NCI-H1436 treated with DMSO at 0.1 percent for 48 hours (cell line): ENCODE data around the gene ELANE.
"Not testable (repeated sequence)": the region's sequence is repeated elsewhere in the genome, so short reads cannot be mapped to it uniquely, and the experiment has no call there.

ENCODE experiments used
- DNase-seq: peaks from one replicate; lab custom pipeline; 2025; lab: John Stamatoyannopoulos, UW

The ELANE gene

DNA sequence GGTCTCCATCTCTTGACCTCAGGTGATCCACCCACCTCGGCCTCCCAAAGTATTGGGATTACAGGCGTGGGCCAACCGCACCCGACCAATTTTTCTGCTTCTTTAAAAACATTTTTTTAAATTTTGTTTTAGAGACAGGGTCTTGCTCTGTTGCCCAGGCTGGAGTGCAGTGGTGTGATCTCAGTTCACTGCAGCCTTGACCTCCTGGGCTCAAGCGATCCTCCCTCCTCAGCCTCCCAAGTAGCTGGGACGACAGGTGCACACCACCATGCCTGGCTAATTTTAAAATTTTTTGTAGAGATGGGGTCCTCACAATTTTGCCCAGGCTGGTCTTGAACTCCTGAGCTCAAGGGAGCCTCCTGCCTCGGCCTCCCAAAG, 9.3 kb upstream of the ELANE start:
- not testable (repeated sequence) for DNase-seq

DNA sequence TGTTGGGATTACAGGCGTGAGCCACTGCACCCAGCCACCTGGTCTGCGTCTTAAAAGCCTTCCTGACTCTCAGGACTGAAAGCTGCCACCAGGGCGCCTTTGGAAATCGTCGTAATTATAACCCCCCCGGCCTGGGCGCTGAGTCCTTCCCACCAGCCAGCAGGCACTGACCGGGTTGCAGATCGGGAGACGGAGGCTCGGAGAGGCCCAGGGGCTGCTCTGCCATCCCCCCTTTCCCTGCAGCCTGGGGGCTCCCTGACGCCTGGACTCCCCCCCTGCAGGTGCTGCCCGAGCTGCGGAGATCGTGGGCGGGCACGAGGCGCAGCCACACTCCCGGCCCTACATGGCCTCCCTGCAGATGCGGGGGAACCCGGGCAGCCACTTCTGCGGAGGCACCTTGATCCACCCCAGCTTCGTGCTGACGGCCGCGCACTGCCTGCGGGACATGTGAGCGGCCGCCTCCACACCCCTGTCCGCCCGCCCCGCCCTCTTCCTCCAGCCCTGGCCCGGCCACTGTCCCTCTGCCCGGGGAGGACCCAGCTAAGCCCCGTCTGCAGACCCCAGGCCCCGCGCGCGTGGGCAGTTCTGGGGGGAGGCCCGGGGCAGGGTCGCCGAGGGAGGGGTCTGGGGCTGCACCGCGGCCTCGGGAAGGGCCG, 8.8 kb upstream of the ELANE start:
- DNase-seq, result no peak

DNA sequence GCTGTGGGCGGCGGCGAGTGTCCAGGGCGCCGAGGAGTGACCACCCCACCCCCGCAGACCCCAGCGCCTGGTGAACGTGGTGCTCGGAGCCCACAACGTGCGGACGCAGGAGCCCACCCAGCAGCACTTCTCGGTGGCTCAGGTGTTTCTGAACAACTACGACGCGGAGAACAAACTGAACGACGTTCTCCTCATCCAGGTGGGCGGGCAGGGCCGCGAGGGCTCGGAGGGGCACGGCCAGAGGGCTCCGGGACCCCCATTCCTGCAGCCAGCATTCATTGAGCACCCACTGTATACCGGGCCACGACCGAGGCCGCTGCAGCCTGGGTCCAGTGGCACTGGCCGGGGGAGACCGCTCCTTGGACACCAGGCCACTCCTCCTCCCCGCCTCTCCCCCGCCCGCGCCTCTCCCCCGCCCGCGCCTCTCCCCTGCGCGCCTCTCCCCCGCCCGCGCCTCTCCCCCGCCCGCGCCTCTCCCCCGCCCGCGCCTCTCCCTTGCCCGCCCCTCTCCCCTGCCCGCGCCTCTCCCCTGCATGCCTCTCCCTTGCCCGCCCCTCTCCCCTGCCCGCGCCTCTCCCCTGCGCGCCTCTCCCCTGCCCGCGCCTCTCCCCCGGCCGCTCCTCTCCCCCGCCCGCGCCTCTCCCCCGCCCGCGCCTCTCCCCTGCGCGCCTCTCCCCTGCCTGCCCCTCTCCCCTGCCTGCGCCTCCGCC, 8.1 kb upstream of the ELANE start:
- DNase-seq, result no peak

DNA sequence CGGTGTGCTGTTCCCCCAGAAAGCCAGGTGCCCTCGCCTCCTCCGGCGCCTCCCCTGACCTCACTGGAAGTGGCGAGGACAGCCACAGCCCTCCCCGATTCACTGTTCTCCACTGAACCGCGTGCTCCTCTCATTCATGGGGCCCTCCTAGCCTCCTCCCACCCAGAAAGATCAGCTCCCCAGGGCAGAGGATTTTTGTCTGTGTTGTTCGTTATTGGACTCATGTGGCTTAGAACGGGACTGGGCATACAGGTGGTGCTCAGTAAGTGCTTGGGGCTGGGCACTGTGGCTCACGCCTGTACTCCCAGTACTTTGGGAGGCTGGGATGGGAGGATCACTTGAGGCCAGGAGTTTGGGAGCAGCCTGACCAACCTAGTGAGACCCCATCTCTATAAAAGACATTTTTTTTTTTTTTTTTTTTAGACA, 7.5 kb upstream of the ELANE start:
- DNase-seq, result no peak

DNA sequence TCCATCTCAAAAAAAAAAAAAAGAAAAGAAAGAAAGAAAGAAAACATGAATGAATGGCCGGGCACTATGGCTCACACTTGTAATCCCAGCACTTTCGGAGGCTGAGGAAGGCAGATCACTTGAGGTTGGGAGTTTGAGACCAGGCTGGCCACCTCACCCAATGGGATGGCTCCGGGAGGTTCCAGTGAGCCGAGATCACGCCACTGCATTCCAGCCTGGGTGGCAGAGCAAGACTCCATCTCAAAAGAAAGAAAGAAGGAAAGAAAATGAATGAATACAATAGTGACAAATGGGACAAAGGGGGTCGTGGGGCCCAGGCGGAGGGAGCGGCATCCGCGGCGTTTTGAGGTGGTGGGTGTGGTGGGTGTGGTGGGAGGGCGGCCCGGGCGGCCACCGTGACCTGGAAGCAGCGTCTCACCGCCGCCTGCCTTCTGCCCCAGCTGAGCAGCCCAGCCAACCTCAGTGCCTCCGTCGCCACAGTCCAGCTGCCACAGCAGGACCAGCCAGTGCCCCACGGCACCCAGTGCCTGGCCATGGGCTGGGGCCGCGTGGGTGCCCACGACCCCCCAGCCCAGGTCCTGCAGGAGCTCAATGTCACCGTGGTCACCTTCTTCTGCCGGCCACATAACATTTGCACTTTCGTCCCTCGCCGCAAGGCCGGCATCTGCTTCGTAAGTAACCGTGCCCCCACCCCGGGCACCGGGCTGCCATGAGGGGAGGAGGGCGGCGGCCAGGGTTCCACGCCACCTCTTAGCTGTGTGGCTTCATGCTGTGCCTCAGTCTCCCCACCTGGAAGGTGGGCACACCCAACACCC, 6.2 kb upstream of the ELANE start:
- DNase-seq, result no peak

DNA sequence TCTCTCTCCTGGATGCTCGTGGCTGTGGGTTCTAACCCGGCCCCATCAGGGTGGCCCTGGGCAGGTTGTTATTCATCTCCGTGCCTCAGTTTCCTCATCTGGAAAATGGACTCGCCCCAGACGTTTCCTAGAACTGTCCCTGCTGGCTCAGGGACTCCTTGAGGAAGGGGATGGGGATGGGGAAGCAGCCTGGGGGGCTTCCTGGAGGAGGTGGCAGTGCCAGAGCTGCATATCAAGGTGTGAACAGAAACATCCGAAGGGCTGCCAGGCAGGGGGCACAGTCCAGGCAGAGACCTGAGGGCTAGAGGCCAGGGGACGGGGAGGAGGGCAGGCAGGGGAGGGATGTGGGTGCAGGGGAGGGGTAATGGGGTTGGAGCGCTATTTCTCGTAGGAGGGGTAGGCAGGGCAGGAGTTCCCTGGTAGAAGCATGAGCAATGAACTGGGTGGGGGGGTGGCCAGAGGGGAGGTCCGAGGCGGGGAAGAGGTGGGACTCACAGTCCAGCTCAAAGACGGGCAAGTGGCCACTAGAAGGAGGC, 3.6 kb upstream of the ELANE start:
- DNase-seq, result no peak

DNA sequence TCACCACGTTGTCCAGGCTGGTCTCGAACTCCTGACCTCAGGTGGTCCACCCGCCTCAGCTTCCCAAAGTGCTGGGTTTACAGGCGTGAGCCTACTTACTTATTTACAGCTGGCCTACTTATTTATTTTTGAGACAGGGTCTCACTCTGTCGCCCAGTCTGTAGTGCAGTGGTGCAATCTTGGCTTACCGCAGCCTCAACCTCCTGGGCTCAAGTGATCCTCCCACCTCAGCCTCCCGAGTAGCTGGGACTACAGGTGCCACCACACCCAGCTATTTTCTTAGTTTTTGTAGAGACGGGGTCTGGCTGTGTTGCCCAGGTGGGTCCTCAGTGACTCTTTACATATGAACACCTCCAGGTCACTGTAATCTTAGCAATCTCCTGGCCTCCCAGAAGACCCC, 2.9 kb upstream of the ELANE start:
- not testable (repeated sequence) for DNase-seq

DNA sequence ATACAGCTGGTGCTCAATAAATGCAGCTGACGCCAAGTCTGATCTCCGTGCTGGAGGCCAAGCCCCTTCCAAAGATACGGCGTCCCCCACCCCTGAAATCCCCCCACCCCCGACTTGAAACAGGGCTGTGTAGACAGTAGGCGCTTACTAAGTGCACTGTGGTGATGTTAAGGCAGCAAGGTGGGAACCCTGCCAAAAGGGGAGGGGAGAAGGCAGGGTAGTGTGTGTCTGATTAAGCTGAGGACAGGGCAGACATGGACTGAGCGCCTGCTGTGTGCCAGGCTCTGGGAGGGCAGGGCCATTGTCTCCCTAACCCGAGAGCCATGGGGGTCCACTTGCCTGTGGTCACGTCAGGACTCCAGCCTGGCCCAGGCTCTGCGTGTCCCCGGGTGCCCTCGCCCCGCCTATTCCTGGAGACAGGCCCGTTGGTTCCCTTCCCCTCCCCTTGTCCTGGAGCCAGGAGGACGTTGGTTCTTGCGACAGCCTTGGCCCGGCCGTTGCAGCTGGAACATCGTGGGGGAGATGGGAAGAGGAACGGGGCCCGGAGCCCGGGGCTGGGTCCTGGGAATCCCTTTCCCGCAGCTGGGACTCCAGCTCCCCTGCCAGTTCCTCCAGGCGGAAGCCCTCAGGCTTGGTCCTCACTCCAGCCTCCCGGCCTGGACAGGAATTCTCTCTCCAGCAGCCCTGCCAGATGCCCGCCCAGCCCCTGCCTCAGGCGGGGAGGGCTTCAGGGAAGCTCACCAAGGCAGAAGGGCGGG, 1.7 kb upstream of the ELANE start:
- DNase-seq, result no peak

DNA sequence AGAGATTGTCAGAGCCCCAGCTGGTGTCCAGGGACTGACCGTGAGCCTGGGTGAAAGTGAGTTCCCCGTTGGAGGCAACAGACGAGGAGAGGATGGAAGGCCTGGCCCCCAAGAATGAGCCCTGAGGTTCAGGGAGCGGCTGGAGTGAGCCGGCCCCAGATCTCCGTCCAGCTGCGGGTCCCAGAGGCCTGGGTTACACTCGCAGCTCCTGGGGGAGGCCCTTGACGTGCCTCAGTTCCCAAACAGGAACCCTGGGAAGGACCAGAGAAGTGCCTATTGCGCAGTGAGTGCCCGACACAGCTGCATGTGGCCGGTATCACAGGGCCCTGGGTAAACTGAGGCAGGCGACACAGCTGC, 1.1 kb upstream of the ELANE start:
- no peak for DNase-seq

DNA sequence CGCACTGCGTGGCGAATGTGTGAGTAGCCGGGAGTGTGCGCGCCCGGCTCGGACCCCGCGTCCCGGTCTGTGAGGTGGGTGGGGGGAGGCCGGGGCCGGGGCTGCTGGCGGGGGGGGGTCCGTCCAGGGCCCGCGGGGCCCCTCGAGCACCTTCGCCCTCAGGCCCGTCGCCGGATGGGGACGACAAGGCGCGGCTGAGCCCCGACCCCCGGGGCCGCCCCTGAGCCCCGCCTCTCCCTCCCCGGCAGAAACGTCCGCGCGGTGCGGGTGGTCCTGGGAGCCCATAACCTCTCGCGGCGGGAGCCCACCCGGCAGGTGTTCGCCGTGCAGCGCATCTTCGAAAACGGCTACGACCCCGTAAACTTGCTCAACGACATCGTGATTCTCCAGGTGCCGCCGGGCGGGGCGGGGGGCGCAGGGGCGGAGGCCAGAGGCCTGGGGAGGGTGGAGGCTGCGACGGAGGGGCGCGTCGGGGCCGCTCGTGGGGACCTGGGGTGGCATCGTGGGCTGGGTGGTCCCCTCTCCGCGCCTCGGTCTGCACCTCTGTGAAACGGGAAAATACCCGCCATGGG, 997 bp downstream of the ELANE start:
- DNase-seq, result no peak

DNA sequence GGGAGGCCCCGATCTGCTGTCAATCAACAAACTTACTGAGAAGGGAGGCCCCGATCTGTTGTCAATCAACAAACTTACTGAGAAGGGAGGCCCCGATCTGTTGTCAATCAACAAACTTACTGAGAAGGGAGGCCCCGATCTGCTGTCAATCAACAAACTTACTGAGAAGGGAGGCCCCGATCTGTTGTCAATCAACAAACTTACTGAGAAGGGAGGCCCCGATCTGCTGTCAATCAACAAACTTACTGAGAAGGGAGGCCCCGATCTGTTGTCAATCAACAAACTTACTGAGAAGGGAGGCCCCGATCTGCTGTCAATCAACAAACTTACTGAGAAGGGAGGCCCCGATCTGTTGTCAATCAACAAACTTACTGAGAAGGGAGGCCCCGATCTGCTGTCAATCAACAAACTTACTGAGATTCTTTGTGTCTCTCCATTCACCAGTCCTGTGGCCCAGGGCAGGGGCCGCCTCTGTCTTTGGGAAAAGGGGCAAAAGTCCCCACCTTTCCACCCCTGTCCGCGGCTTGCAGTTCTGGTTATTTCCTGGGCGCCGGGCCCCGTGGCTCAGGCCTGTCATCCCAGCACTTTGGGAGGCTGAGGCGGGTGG, 1.6 kb downstream of the ELANE start:
- DNase-seq, result not testable (repeated sequence)

DNA sequence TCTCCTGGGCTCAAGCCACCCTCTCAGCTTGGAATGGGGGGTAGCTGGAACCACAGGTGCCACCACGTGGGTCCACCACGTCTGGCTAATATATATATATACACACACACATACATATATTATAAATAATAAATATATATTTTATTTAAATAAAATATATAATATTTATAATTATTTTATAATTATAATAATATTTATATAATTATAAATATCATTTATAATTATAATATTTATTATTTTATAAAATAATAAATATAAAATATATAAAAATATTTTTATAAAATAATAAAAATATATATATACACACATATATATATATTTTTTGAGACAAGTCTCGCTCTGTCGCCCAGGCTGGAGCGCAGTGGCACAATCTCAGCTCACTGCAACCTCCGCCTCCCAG, 2.4 kb downstream of the ELANE start:
- DNase-seq, result no peak

DNA sequence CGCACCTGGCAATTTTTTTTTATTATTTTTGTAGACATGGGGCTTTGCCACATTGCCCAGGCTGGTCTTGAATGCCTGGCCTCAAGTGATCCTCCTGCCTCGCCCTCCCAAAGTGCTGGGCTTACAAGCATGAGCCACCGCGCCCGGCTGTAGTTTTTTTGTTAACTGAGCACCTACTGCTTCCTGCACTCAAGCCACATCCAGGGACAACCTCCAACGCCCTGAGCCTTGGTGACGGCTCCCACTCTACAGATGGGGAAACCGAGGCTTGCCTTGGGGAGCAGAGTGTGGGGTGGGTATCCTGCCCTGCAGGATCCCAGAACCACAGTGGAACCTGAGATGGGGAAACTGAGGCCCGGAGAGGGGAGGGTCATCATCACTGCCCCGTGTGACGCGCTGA, 3.0 kb downstream of the ELANE start:
- DNase-seq, result no peak

DNA sequence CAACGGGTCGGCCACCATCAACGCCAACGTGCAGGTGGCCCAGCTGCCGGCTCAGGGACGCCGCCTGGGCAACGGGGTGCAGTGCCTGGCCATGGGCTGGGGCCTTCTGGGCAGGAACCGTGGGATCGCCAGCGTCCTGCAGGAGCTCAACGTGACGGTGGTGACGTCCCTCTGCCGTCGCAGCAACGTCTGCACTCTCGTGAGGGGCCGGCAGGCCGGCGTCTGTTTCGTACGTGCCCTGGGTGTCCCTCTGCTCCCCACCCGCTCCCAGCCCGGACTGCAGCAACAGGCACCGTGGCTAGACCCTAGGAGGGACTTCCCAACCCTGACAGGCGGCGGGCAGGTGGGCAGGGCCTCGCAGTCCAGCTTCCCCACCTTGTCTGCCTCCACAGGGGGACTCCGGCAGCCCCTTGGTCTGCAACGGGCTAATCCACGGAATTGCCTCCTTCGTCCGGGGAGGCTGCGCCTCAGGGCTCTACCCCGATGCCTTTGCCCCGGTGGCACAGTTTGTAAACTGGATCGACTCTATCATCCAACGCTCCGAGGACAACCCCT, 3.5 kb downstream of the ELANE start:
- no peak for DNase-seq

DNA sequence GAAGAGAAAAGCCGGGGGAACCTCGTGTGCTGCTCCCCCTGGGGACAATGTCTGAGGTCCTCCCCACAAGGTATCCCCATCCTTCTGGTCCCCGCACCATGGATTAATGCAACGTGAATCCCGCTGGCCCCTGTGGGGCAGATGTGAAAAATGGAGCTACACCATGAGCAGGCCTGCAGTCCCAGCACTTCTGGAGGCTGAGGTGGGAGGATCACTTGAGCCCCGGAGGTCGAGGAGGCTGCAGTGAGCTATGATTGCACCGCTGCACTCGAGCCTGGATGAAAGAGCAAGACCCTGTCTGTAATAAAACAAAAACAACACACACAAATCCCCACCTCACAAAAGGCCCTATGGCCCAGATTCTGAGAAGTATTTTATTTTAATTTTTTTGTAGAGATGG, 6.2 kb downstream of the ELANE start:
- no peak for DNase-seq

DNA sequence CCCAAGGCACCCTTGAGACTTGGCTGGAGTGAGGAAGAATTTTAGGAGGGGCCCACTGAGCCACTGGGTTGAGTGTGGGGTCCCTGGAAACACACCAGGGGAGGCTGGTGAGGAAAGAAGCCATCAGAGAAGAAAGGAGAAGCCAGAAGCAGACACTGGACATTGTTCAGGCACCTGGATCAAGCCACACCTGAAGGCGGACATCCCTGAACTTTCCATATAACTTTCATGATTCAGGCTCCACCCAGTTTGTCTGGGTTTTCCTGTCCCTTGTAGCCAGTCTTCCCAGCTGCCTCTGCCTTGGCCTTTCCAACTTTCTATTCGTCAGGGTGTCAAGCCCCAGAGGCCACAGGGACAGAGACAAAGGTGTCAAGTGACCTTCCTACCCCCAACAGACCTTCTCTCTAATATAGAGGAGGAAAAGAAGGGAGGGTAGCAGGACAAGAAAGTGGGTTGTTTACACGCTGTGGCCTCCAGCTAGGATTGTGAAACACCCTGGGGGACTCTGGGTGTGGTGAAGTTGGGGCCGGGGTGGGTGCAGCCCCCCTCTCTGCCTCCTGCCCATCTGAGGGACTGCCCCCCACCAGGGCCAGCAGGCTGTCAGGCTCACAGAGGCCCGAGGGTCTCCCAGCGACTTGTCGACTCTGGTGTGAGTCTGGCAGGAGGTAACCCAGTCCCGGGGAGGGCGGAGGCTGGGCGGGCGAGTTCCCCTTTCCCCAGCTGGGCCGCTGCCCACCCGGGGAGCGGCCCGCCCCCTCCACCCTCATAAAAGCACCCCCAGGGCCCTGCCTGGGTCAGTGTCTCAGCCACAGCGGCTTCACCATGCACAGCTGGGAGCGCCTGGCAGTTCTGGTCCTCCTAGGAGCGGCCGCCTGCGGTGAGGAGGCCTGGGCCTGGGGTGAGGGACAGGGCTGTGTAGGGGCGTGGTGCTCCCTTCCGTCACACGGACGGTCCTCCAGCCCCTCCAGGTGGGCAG, 7.1 kb downstream of the ELANE start, which contains the start of gene CFD:
Gene CFD, plus strand, starts transcription at position 797 of the 976 bp plus-strand sequence. Its CDS starts 26 bp downstream, at position 823.
- DNase-seq, result no peak

DNA sequence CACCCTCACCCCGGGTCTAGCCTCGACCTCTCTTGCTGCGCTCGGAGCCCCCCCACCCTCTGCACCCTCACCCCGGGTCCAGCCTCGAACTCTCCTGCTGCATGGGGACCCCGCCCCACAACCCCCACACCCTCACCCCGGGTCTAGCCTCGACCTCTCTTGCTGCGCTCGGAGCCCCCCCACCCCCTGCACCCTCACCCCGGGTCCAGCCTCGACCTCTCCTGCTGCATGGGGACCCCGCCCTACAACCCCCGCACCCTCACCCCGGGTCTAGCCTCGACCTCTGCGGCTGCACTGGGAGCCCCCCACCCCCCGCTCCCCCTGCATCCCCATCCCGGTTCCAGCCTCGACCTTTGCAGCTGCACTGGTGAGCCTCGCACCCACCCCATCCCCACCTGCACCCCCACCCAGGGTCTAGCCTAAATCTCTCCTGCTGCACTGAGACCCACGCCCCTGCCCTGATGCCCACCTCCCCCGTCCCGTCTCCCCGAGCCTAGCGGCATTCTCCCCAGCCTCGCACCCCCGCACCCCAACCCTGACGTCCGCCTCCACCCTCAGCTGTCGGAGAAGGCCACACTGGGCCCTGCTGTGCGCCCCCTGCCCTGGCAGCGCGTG, 9.1 kb downstream of the ELANE start:
- DNase-seq, result no peak

DNA sequence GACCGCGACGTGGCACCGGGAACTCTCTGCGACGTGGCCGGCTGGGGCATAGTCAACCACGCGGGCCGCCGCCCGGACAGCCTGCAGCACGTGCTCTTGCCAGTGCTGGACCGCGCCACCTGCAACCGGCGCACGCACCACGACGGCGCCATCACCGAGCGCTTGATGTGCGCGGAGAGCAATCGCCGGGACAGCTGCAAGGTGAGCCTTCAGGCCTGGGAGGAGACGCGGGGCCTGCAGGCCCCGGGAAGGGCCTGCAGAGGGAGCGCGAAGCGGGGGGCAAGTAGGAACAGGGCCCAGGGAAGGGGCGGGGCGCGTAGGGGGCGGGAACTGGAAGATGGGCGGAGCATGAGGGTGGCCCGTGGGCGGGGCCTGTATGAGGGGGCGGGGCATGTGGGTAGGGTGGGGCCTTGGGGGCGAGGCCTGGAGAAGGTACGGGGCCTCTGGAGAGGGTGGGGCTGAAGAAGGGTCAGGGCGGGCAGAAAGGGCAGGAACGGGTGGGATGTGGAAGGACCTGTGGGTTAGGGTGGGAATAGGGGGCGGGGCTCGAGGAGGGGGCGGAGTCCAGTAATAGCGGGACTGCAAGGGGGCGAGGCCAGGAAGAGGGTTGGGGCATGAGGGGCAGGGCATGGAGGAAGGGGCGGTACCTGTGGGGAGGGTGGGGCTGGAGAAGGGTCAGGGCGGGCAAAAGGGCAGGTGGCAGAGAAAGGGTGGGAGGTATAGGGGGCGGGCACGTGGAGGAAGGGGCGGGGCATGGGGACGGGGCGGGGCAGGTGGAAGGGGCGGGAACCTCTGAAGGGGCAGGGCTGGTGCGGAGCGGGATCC, 9.9 kb downstream of the ELANE start:
- DNase-seq, result no peak
